OCI-LY1 (cell line): ENCODE results near the gene PRSS2.

Experiments used
- EZH2 ChIP-seq: fragments of 200-600 bp; sonication (generic), shearing (Covaris generic); IDR thresholded peaks from 2 replicates; pipeline ENCODE4 v1.8.0; 2017; ENCODE audit warnings: borderline replicate concordance, mixed run types, mild to moderate bottlenecking, antibody characterized with exemption, low read length, moderate library complexity, mixed read lengths
- TF ChIP-seq, protein P1 (sequence below): fragments of 200-600 bp; sonication (generic), shearing (Covaris generic); IDR thresholded peaks from 2 replicates; pipeline ENCODE4 v1.5.1; 2017; ENCODE audit warnings: mild to moderate bottlenecking, antibody characterized with exemption, low read length, moderate library complexity, mixed read lengths

GRCh38 chr7:142815134-142815533, 44.4 kb downstream of the PRSS2 start:
- TF ChIP-seq, protein P1, sequence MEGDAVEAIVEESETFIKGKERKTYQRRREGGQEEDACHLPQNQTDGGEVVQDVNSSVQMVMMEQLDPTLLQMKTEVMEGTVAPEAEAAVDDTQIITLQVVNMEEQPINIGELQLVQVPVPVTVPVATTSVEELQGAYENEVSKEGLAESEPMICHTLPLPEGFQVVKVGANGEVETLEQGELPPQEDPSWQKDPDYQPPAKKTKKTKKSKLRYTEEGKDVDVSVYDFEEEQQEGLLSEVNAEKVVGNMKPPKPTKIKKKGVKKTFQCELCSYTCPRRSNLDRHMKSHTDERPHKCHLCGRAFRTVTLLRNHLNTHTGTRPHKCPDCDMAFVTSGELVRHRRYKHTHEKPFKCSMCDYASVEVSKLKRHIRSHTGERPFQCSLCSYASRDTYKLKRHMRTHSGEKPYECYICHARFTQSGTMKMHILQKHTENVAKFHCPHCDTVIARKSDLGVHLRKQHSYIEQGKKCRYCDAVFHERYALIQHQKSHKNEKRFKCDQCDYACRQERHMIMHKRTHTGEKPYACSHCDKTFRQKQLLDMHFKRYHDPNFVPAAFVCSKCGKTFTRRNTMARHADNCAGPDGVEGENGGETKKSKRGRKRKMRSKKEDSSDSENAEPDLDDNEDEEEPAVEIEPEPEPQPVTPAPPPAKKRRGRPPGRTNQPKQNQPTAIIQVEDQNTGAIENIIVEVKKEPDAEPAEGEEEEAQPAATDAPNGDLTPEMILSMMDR, result no peak
- no peak for TF ChIP-seq EZH2
